HG03139 (cell line): ENCODE results near the gene HEPN1.

Experiments used
- ATAC-seq: cut with Tn5 transposase; IDR thresholded peaks from one replicate; pipeline ENCODE4 v1.9.1; 2021; ENCODE audit not compliant: unreplicated experiment

HEPN1 gene

DNA sequence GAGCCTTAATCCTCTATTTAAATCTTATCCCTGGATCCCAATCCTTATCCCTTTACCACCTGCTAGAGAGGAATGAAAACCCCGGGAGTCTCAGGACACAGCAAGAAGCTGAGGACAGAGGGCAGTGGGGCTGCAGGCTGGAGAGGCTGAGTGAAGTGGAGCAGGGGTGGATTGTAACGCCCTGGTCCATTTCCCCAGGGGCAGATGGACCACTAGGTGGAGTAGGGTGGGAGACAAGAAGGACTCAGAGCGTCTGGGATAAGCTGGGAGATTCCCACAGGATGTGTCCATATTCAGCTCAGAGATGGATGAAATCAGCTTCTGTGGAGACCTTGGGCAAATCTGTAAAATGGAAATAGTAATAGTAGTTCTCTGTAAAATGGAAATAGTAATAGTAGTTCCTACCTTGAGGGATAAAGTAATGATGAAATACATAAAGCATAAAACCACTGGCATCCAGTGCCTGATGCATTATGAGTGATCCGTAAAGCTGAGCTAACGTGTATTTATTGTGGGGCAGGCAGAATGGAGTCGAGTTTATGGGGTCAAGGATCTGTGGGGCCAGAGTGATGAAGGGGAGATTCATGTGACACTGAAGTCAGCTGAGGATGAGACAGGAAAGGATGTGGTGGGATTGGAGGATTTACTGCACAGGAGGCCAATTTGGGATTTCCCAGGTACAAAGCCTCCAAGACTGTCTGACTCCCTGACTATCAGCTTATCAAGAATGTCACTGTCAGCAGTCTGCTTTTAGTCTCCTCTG is 19.5 kb upstream of the HEPN1 start:
- ATAC-seq, result no peak

DNA sequence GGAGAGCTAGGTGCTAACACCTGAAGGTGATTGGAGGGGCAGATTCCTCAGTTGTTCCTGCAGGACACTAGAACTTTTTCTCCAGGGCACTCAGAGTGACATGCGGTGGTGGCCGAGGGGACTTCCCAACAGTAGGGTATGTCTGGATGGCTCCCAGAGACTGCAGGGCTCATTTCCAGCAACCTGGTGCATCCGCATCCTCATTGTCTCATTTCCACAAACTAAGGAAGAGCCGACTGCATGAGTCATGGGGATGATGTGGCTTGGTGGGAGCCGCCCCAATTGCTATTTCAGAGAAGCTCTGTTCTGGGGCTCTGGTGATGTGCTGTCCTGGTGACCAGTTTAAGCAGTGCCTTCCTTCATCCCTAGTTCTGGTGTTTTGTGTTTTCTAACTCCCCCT is 18.6 kb upstream of the HEPN1 start:
- no peak for ATAC-seq

DNA sequence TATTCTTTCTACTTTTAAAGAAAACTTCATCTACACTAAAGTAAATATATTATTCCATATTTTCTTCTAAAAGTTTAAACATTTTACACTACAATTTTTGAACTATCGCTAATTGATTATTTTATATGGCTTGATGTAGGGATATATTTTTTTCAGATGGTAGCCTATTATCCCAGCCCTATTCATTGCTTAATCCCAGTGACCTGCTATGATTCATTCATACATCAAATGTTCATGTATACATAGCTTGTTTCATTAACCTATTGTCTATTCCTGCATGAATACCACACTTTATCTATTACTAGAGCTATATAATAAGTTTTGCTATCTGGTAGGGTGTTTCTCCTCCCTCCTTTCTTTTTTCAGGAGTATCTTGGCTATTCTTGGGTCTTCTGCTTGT is 16.4 kb upstream of the HEPN1 start:
- no peak for ATAC-seq

DNA sequence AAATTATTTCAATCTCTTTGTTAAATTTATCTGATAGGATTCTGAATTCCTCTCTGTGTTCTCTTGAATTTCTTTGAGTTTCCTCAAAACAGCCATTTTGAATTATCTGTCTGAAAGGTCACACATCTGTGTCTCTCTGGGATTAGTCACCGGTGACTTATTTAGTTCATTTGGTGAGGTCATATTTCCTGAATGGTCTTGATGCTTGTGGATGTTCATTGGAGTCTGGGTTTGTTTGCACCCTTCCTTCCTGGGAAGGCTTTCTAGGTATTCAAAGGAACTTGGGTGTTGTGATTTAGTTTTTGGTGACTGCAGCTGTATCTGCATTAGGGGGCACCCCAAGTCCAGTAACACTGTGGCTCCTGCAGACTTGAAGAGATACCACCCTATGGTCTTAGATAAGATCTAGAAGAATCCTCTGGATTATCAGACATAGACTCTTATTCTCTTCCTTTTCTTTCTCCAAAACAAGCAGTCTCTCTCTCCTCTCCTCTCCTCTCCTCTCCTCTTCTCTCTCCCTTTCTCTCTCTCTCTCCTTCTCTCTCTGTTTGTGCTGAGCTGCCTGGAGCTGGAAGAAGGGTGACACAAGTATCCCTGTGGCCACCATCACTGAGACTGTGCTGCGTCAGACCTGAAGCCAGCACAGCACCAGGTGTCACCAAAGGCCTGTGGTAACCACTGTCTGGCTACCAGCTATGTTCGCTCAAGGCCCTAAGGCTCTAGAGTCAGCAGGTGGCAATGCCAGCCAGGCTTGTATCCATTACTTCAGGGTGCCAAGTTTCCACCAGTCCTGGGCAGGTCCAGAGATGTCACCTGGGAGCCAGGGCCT is 3.3 kb upstream of the HEPN1 start:
- ATAC-seq, result no peak

DNA sequence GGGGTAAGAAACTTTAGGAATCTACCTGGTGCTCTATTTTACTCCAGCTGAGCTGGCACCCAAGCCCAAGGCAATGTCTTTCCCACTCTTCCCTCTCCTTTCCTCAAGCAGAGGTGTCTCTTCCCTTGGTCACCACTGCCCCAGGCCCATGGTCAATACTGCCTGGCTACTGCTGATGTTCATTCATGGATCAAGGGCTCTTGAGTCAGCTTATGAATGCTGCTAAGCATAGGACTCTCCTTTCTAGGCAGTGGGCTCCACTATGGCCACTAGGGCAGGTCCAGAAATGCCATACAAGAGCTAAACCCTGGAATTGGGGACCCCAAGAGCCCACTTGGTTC is 2.7 kb upstream of the HEPN1 start:
- no peak for ATAC-seq

DNA sequence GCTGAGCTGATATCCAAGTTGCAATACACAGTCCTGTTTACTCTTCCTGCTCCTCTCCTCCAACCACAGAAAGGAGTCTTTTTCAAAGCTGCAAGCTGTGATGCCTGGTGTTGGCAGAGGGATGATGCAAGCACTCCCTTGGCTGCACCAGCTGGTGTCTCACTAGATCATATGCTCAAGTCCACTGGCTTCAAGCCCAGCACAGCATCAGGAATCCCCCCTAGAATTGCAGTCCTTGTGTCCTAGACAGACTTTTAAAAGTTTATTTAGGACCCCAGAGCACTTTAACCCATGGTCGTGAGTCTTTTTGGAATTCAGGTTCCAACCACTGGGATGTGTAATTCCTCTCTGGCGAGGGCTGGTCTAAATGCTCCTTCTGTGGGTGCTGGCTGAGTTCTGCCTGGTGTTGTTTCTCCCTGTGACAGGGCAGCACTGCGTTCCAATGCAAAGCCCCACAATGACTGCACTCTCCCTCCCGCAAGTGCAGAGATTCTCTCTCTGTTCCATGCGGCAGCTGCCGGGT is 1.9 kb upstream of the HEPN1 start:
- no peak for ATAC-seq

DNA sequence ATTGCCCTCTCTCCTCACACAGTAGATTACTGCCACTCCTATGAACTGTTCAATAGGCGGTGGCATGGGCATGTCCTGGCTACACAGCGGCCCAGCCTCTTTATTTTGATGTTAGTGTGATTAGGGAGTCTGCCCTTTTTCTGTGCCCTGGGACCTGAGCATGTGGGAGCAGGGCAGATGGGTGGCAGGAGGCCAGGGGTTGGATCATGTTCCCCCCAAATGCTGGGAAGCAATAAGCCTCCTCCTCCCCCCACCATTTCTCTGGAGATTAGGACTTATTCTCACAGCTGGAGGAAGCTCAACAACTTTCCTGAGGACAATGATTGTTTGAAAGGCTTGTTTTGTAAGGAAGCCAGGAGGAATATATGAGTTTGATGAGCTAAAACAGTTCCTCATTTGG is 848 bp downstream of the HEPN1 start:
- no peak for ATAC-seq

DNA sequence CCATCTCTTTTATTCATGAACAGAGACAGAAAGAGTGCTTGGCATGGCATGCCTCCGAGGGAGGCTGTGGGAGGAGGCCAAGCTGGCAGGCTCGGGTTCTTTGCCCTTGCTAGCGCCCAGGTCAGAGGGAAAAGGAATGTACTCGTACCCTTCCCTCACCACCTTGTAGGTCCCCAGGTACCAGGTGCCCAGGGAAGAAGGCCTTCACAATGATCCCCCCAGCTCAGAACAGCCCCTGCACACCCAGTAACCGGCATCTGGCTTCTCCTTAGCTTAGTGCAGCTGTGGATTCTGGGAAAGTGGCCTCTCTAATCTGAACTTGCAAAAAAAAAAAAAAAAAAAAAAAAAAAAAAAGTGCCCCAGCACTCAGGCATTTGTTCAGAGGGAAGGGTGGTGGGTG is 1.3 kb downstream of the HEPN1 start:
- no peak for ATAC-seq

DNA sequence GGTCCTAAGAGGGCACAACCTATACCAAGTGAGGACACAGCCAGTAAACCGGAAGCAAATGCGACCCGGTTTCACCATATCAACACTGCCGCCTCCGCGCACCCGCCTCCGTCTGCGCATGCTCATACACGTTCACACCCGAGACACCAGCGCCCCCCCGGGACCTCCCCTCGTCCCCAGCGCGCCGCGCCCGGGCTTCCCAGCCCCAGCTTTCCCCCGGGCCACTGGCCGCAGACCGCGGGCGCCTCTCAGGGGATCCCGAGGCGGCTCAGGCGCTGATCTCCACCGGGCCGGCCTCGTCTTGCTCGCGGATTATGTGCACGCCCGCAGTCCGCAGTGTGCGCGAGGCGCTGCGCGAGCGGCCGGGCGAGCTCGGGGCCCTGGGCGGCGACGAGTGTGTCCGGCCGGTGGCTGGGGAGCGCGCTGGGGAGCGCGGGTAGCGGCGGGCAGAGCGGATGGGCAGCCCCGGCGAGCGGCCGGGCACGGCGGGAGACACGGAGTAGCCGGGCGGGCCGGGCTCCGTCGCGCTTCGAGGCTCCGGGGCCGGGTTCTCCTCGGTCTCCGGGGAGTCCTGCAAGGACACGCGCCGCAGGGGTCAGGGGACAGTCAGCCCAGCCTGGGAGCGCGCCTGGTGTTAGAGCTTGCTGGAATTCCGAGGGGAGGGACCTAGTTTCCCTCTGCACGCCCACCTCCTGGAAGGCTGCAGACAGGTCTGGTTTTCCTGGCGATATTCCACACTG is 2.0 kb downstream of the HEPN1 start:
- peak; percentile 58 for ATAC-seq

DNA sequence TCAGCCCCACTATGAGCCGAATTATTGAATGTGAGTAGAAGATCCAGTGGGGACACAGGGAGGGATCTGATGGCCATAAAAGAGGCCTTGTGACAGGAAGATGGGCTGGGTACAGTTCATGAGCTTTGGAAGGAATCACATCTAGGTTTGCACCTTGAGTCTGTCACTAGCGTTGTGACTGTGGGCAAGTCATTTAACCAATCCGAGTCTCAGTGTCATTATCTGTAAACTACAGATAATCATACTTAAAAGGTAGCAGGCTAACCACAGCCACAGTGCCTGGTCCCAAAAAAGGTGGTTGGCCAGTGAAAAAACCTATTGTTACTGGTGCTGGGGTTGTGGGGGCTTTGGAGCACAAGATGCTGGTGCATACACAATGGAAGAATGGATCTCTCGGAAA is 3.8 kb downstream of the HEPN1 start:
- ATAC-seq, result no peak

DNA sequence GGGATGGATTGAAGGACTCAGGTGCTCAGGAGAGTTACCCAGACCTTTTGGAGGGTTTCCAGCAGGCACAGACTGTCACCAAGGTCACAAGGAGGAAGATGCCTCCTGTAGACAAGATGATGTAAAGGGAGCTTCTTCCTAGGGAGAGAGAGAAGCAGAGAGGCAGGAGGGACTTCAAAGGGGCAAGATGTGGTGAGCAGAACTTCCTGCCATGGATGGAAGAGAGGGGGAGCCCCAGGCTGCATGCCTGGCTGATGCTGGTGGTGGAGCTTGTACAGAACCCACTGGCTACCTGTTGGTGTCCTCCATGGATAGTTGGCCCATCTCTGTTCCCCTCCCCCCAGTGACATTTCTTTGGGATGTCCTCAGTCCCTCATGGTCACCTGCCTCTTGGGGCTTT is 4.2 kb downstream of the HEPN1 start:
- ATAC-seq, result no peak

DNA sequence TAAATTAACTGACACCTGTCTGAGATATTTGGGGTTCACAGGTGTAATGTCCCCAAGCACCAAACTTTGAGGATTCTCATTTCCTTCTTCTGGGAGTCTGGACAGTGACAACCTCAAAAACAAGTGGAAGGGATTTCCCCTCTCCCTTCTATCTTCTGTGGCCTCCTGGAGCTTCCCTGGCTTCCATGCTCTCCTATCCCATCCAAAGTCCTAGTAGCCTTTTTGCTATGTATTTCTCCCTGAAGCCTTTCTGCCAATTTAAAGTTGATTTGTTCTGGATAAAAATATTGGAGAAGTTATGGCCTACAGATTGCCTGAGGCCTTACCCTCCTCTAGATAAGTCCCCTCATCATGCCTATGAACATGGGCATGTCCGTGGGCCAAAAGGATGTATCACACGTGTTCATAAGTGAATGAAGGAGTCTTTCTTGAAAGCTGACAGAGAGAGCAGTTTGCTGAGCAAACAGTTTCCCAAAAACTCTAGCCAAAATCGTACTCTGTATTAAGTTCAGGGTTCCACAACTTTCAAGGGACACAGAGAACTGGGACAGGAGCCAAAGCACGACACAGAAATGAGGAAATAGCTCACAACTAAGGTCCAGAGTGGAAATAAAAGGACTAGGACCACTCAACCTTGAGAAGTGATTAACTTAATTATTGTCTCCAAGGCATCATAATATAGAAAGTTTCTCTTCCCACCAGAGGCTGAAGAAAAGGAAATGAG is 10.1 kb downstream of the HEPN1 start:
- ATAC-seq, result no peak

DNA sequence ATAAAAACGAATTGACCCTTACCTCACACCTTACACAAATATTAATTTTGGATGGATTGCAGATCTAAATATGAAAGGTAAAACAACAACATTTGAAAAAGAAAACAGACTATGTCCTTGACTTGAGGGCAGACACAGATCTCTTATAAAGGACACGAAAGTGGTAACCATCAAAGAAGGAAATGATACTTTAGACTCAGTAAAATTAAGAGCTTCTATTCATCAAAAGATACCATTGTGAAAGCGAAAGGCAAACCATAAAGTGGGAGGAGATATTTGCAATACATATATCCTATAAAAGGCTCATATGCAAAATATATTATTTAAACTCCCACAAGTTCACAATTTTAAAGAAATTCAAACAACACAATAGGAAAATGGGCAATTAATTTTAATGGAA is 11.7 kb downstream of the HEPN1 start:
- ATAC-seq, result no peak

DNA sequence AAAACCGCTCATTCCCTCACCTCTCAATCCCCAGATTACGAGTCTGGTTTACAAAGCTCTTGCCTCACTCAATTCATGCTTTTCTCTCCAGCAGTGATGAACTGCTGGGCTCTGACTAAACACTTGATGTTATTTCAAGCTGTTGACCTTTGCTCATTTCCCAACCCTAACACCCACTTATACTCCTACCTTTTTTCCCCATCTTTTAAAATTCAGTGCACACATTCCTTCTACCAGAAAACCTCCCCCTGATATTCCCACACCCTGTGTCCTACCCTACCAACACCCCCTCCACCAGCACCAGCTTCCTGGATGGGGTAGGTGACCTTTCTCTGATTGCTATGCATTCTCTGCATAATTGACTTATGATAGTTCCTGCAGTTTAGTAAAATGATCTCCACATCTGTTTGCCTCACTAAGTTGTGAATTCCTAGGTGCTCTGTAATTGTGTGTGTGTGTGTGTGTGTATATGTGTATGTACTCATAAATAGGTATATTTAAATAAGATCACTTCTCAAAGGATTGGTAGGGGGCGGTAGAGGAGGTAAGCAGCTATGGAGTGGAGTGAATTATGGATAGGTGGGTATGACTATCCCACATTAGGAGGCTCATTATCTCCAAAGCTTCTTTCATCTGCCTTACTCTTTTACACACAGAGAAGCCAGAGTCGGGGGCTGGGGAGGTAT is 16.0 kb downstream of the HEPN1 start:
- ATAC-seq, result no peak

DNA sequence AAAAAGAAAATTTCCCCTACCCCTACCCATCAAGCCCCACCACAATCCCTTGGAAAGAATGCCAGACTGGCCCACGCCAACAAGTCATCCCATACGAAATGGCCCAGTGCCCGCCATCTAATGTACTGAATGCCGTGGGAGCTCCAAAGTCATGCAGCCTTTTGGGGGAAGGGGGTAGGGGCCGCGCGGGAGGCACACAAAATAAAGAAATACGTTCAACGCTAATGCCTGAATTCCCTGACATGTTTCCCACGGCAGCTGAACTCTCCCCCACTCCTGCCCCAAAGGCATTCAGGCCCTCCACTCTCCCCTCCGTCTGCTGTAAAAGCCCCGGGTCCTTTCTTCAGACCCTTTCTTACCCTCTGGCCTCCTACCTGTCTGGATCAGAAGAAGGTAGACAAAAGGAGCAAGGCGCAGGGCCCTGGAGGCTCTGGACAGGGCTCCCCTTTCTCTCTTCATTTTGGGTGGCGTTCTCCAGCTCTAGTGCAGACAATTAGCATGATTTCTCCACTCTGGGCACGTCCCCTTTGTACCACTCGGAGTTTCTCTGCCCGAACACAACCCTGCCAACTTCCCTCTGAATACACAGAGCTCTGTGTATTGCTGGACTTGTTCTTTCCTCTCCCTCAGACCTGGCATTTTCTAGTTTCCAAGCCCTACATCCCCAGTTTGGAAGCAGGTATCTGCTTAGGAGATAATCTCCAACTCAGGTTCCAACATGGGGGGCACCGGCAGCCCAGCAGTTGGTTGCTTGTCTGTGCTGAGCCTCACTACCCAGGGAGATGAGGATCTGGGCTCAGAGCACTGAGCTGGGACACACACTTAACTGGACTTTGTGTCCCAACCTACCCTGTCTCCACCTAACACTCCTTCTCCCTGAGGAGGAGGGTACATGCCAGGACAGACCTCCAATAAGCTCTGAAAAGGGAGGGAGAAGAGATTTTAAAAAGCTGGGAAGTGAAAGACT is 16.8 kb downstream of the HEPN1 start, which contains the start of gene HEPACAM:
Gene HEPACAM, minus strand, starts transcription at position 500 of the 967 bp plus-strand sequence. Its CDS starts 41 bp downstream, at position 459.
- no peak for ATAC-seq

DNA sequence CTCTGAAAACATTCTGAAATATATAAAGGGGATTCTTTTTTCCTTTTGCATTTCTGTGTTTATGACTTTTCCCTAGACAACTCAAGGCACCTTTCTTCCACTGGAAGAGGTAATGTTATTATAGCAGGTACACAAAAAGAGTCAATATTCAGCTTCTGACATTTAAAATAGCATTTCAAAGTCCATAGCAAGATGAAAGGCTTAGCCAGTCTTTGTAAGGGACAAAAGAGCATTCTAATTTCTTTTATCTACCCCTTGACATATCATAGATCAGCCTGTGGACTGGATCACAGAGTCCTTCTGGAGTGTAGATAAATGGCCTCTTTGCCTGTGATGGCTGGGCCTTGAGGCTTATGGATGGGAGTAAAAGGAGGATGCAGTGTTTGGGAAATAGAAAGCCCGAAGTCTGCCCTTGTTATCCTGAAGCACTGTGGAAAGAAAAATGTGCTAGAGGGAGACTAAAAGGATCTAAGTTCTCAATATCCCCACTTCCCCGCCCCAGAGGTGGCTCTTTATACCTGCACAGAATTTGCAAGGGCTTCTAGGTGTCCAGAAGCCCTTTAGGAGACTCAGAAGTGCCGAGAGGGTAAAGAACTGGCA is 18.4 kb downstream of the HEPN1 start:
- ATAC-seq, result no peak

DNA sequence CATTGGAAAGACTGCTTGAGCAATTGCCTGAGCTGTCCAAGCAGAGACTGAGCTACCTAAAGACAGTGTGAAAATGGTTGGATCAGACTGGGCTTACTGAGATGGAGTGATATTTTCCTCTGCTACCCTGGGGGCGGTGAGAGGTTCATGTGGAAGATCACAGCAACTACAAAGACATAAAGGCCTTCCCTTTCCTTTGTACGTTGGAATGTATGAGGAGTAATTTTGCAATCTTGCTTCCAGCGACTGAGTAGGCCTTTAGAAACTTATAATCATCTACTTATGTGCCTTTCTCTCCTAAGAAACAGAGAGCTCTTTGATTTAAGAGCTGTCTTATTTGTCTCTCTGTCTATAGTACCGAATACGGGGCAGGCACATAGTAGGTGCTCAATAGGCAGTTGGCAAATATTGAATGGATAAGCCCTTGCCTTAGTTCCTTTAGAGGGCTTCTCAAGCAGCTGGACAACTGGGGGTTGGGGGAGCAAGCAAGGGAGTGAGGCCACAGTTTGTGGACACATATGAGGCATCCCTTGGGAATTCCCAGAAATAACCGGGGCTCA is 19.2 kb downstream of the HEPN1 start:
- ATAC-seq, result no peak

DNA sequence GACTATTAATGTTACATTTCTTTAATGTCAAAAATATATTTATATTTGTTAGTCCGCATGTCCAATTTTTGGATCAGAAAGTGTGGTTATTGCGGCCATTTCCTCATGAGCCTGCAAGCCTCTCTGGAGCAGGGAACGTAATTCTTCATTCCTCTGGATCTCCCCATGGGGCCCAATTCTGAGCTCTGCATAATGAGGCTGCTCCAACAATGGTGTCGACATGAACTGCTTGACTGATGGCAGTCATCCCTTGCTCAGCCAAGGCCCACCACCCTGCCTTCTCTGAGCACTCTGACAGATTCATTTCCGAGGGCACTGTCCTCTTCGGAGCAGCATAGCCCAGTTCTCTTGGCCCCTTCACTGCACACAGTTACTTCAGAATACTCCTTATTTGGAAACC is 19.9 kb downstream of the HEPN1 start:
- ATAC-seq, result no peak
